GM12891 (cell line): ENCODE measurements around the gene UQCRQ.

Source experiments
- DNase-seq: peaks from one replicate; pipeline ENCODE4 v3.0.0; 2011; ENCODE audit warnings: low spot score; ENCODE audit not compliant: insufficient read length
- FAIRE-seq: peaks from 2 replicates; lab custom pipeline; 2011; peaks lifted over from hg19 to GRCh38; lab: Jason Lieb, UNC
- PAX5 ChIP-seq: IDR thresholded peaks from 2 replicates; pipeline ENCODE4 v1.6.1; 2011; ENCODE audit warnings: low read length, moderate library complexity, mild to moderate bottlenecking; ENCODE audit not compliant: insufficient read depth, severe bottlenecking
- POLR2A ChIP-seq: IDR thresholded peaks from 2 replicates; pipeline ENCODE4 v1.6.1; 2011; ENCODE audit warnings: low read depth, low read length, control low read depth
- POLR2AphosphoS5 ChIP-seq: IDR thresholded peaks from 2 replicates; pipeline ENCODE4 v1.6.1; 2011; ENCODE audit warnings: low read depth, low read length, control low read depth
- POU2F2 ChIP-seq: IDR thresholded peaks from 2 replicates; pipeline ENCODE4 v1.6.1; 2011; ENCODE audit warnings: low read depth, mild to moderate bottlenecking, control low read depth, low read length, moderate library complexity
- SPI1 ChIP-seq: IDR thresholded peaks from 2 replicates; pipeline ENCODE4 v1.6.1; 2011; ENCODE audit warnings: low read depth, low read length, control low read depth
- TAF1 ChIP-seq: IDR thresholded peaks from 2 replicates; pipeline ENCODE4 v1.6.1; 2011; ENCODE audit warnings: low read depth, low read length, control low read depth

UQCRQ gene

DNA sequence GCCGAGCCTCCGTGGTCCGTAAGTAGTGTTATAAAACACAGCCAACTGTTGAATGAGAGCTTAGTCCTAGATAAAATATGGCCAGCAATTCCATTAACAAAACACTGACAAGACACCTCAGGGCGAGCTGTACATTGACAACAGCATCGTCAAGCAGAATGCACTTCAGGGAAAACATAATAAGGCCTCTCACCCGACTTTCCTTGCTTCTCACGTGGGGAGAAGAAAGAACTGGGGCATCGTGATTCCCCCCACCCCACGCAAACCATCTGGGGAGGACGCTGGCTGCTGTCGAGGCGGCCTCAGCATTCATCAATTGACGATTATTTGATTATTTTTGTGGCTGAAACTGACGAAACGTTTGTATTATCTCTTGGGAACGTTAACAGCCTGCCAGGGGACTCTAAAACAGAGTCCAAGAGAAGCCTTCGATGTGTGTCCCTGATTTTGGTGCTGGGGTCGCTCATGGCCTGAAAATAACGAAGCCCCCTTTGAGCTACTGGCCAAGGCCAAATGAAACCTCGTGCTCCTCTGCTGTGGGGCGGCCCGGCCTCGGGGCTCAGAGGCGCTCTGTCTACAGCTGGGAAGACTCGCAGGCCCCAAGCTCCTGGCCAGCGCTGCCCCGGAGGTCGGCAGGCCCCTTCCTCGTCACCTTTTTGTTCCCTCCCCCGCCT, 637 bp upstream of the UQCRQ start:
- DNase-seq (no peak), FAIRE-seq (peak; percentile 55)
- TF ChIP-seq PAX5 (no peak), POLR2AphosphoS5 (no peak), SPI1 (no peak), POLR2A (no peak), POU2F2 (no peak), TAF1 (no peak)

DNA sequence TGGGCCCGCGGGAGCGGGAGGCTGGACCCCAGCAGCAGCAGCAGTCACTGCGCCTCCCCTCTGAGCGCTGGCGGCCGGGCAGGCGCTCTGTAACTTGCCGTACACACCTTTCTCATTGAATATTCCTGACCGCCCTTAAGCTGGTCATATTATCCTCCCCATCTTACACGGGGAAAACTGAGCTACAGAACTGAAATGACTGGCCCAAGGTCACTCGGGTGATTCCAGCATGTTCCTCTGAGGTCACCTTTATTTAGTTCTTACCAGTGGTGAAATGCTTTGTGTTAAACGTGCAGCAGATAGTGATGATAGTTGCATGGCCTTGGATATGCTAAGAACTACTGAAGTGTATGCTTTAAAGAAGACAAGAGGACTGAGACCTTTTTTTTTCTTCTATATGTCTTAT, 607 bp downstream of the UQCRQ start:
- FAIRE-seq (no peak), DNase-seq (no peak)

DNA sequence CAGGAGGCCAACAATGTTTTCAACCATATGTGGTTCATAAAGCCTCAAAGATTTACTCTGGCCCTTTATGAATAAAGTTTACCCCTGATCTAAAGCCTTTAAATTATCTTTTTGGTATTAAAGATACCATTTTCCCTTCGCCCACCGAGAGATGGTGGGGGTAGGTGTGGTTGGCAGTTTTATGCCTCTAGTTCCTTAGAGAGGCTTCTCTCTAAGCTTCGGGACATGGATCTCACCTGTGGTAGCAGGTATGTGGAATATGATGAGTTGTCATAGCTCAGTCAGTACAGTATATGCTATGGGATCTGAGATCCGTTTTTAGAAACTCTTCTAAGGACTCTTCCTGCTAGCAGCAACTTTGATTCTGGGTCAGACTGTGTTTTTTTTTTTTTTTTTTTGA, 2.3 kb downstream of the UQCRQ start:
- no peak for DNase-seq
- FAIRE-seq: no peak
- no peak for TF ChIP-seq SPI1
- TF ChIP-seq POLR2A: no peak
- no peak for TF ChIP-seq TAF1
- no peak for TF ChIP-seq POU2F2
- no peak for TF ChIP-seq PAX5
- no peak for TF ChIP-seq POLR2AphosphoS5

More for the DNA sequence above, 607 bp downstream of the UQCRQ start:
- TF ChIP-seq POLR2AphosphoS5: no peak
- no peak for TF ChIP-seq POLR2A
- TF ChIP-seq PAX5: no peak
- no peak for TF ChIP-seq SPI1
- no peak for TF ChIP-seq TAF1
- TF ChIP-seq POU2F2: no peak

DNA sequence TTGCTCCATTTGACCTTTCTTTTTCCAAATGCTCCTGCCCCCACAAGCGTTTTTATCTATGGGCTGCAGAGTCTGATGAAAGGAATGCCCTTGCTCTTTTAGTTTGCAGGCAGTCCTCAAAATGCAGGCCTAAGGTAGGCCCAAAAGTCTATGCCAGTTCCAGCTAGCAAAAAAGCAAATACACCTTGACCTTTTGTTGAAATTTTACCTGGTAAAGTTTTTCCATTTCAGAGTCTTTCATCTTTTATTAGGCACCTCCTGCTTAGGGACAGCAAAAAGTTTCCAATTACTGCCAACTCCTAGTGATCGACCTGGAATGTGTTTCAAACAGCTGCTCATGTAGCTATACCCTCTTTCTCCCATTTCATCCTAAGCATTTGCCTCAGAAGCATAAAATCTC, 4.4 kb downstream of the UQCRQ start:
- FAIRE-seq (no peak), DNase-seq (no peak)
- TF ChIP-seq PAX5 (no peak), SPI1 (no peak), POLR2A (no peak), POLR2AphosphoS5 (no peak; the same call in 1 of the 2 replicates), TAF1 (no peak), POU2F2 (no peak)

DNA sequence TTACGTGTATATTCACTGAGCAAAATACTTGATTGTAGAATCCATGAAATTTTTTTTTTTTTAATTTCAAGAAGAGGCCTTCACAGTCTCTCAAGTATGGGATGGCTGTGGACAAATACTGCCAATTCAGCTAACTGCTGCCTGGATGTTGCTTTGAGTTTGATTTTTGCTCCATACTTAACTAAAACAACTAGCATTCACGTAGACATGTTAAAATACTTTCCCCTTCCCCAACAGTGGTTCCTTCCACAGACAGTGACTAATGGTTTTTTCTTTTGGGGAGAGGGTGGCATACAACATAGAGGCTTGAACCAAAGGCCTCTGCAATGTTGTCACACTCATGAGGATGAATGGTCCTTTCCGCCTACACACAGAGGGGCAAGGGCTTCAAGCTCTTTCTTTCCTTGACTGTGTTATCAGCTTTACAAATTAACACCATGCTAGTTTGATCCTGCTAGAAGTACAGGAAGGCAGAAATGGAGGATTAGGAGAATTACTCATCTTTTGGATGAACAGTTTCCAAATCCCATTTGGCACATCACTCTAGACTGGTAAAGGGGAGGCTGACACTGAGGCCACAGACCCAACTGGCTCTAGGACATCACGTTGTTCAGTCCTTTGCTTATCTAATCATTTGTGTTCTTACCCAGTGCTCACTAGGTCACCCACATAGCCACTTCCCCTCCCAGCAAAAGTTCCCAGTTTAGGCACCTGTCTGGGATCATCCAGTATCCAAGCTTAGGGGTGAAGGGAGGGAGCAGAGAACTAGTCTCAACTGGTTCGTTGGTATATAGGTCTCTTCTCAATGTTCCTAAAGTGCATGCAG, 5.2 kb downstream of the UQCRQ start:
- FAIRE-seq: no peak
- DNase-seq: no peak
- TF ChIP-seq POLR2A (0 out of 2 replicates have a peak, but pooled peaks have one; percentile 23), SPI1 (no peak)

DNA sequence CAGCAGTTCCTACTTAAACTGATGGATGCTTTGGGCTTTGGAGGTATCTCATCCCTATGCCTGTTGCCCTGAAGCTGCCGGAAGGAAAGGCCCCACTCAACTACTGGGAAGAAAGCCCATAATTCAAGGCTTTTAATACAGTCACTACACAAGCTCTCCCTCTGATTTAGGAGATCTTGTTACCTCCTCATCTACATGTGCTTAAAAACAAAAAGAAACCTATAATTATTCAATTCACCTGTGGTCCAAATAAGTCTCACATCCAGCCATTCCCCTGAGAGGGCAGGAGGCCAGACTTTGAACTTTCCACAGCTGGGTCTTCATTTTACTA, 6.3 kb downstream of the UQCRQ start:
- DNase-seq: no peak
- TF ChIP-seq TAF1 (no peak), SPI1 (no peak), PAX5 (no peak), POU2F2 (no peak), POLR2AphosphoS5 (no peak), POLR2A (no peak)
- FAIRE-seq: no peak

DNA sequence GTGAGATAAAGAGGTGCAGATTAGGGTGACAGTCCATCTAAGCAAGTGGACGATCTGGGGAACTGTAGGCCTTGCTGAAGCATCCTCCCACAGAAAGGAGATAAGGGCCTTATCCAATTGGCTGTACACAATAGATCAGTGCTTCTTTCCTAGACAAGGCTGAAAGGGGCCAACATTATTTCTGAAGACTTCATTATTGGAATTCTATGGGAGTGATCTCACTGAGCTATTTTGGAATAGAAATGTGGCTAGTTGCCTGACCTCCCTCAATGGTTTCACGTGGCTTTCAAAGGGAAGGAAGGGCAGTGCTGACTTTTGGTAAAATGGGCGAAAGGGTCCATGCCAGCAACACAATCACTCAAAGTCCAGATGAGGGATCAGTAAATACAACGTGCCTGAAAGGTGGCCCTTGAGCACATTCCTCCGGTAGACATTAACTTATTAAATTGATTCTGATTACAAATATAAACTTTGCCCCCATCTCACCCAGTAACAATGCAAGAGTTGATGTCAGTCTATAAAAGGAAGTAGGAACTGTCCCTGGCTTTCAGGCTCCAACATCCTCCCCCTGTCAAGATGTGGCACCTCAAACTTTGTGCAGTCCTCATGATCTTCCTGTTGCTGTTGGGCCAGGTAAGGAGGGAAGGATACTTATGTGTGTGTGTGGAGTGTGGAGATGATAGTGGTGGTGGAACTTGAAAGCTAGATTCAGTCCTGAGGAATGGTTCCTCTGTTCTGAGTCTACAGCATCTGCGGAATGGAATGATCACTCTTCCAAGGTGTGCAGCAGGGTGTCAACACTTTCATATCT, 6.9 kb downstream of the UQCRQ start, which contains the start of gene LEAP2:
TSS of gene LEAP2 (plus strand) at position 550 of the 811 bp plus-strand sequence. CDS start at position 577, 27 bp downstream.
- FAIRE-seq (no peak), DNase-seq (no peak)

DNA sequence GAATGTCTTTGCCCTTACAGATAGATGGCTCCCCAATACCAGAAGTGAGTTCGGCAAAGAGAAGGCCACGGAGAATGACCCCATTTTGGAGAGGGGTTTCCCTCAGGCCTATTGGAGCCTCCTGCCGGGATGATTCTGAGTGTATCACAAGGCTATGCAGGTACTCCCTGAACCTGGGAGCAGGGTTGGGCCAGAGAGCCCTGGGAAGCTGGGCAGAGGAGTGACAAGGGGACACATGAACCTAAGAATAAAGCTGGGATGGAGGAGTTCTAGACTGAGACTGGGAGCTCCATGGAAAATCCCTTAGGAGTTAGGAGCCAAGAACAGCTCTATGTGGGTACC, 7.5 kb downstream of the UQCRQ start:
- TF ChIP-seq SPI1 (no peak), PAX5 (no peak), TAF1 (no peak), POLR2A (no peak), POU2F2 (no peak), POLR2AphosphoS5 (no peak; the same call in 1 of the 2 replicates)
- no peak for FAIRE-seq
- no peak for DNase-seq

More for the DNA sequence above, 6.9 kb downstream of the UQCRQ start, which contains the start of gene LEAP2:
- TF ChIP-seq SPI1 (no peak), POLR2AphosphoS5 (peak; percentile 61)

DNA sequence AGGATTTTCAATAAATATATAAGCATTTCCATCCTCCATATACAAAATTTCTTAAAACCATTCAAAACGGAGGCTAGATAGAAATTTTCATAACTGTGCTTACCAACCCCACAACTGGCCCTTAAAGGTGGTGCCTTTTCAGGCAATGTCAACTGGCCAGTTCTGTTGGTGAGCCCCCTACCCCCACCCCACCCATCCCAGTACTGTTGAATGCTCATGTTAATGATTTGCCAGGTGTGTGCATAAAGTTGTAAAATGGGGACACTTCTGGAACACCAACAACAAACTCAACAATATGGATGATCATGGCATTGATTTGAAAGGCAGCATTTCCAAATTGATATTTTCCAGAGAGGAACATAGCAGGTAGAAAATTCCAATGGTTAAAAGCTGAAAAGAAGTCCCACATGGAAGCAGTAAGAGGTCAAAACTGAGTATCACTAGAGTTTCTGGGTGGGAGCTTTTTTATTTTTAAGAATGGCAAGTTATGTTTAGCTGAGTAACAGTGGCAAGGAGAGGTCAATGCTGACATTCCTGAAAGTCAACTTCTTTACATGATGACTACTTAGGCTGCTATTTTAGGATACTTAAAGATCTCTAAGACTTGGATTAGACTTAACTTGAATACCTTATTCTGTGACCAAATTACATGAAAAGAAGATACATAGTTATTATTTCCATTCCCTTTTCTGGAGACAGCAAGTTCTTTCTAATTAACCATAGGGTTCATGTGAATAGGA, 9.7 kb downstream of the UQCRQ start:
- DNase-seq: no peak
- FAIRE-seq: no peak
- no peak for TF ChIP-seq SPI1
- TF ChIP-seq POLR2AphosphoS5: no peak
- TF ChIP-seq POLR2A: no peak
- no peak for TF ChIP-seq POU2F2
- TF ChIP-seq PAX5: no peak
